Brain microvascular endothelial cell (primary cell): ENCODE results near the gene LRRC1.

Experiments used
- DNase-seq: peaks from one replicate; pipeline ENCODE4 v3.0.0-alpha.2; 2020
- H3K27ac ChIP-seq: fragments of 250-450 bp; sonication (Bioruptor Pico); 2 replicates; pipeline ENCODE4 v1.5.1; 2020; ENCODE audit warnings: mild to moderate bottlenecking, moderate library complexity
- H3K27me3 ChIP-seq: fragments of 250-450 bp; sonication (Bioruptor Pico); replicated peaks from 2 replicates; pipeline ENCODE4 v1.5.1; 2020; ENCODE audit warnings: mild to moderate bottlenecking
- H3K36me3 ChIP-seq: fragments of 250-450 bp; sonication (Bioruptor Pico); replicated peaks from 2 replicates; pipeline ENCODE4 v1.5.1; 2020; ENCODE audit warnings: mild to moderate bottlenecking
- H3K4me3 ChIP-seq: 2 replicates; pipeline ENCODE4 v1.5.1; 2011; ENCODE audit warnings: low read depth, mild to moderate bottlenecking, control low read depth, low read length, moderate library complexity
- in situ Hi-C: cut with HindIII; loops from 2 replicates; pipeline ENCODE4 v1.10.0; 2017; ENCODE audit warnings: low sequenced_read_pairs, low pct_ligation_motif_present
- TF ChIP-seq, protein P1 (sequence below): IDR thresholded peaks from 2 replicates; pipeline ENCODE4 v1.5.1; 2011; ENCODE audit warnings: low read depth, mild to moderate bottlenecking, moderate library complexity, low read length, control low read depth, inconsistent platforms; ENCODE audit errors: missing control alignments

LRRC1 gene

DNA sequence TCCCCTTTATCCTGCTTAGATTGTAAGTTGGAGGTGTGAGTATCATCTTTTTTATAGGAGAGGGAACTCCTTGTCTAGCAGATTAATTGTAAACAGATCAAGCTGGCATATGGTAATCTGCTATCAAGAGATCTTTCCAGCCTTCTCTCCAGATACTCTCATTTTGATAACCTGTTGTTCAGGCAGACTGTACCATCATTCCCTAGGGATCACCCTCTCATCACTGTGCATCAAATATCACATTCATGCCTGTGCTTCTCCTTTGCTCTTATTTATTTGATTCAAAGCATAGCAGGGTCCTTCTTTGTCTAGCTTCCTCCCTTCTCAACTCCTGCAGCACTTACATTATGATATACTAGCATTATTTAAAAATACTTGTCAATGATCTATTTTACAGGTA lies 73.8 kb downstream of the LRRC1 start:
- Histone ChIP-seq H3K27me3 (no peaks in the 10 kb centered on the region), H3K36me3 (no peaks in the 10 kb centered on the region), H3K4me3 (no peak overlapping the region), H3K27ac (no peak overlapping the region)
- in situ Hi-C loops, result no loop called here
- no peak for DNase-seq
- TF ChIP-seq, protein P1, sequence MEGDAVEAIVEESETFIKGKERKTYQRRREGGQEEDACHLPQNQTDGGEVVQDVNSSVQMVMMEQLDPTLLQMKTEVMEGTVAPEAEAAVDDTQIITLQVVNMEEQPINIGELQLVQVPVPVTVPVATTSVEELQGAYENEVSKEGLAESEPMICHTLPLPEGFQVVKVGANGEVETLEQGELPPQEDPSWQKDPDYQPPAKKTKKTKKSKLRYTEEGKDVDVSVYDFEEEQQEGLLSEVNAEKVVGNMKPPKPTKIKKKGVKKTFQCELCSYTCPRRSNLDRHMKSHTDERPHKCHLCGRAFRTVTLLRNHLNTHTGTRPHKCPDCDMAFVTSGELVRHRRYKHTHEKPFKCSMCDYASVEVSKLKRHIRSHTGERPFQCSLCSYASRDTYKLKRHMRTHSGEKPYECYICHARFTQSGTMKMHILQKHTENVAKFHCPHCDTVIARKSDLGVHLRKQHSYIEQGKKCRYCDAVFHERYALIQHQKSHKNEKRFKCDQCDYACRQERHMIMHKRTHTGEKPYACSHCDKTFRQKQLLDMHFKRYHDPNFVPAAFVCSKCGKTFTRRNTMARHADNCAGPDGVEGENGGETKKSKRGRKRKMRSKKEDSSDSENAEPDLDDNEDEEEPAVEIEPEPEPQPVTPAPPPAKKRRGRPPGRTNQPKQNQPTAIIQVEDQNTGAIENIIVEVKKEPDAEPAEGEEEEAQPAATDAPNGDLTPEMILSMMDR, result no peak

DNA sequence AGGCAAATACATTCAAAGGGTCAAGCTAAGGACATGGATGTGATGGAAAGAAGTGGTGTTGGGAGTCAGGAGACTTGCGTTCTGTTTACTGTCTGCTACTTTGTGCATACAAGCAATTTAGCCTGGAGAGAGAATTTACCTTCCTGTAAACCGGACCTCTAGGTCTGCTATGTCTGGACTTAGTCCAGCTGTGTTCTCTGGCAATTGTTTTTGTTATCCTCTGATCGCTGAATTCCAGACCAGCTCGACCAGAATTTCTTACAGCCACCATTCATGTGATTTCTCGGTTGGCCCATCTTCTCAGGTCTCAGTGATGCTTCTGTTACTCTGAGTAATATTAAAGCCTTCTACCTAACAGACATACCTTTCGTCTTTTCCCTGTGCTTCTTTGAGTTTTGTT lies 75.2 kb downstream of the LRRC1 start:
- Histone ChIP-seq H3K36me3 (no peaks in the 10 kb centered on the region), H3K27me3 (no peaks in the 10 kb centered on the region), H3K4me3 (no peak overlapping the region), H3K27ac (no peak overlapping the region)
- TF ChIP-seq, protein P1, result no peak
- in situ Hi-C loops, result no loop called here
- DNase-seq, result no peak

DNA sequence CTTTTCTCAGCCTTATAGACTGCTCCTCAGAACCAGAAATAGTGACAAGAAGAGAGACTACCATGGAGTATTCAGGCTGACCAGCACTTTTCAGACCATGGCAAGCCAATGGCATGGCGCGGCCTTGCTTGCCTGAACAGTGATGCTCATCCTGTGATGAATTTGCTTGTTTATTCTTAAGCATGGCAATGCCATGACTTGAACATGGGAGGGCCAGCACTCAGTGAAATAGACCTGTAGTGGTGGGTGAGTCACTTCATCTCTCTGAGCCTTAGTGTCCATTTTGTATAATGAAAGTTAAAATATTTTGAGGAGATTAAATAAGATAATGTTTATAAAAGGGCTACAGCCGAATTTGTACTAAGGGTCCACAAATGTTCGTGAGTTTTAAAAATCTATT lies 79.1 kb downstream of the LRRC1 start:
- Histone ChIP-seq H3K36me3 (no peaks in the 10 kb centered on the region), H3K27ac (no peak overlapping the region), H3K27me3 (no peaks in the 10 kb centered on the region), H3K4me3 (no peak overlapping the region)
- no peak for DNase-seq
- TF ChIP-seq, protein P1, result no peak
- in situ Hi-C loops, result no loop called here

DNA sequence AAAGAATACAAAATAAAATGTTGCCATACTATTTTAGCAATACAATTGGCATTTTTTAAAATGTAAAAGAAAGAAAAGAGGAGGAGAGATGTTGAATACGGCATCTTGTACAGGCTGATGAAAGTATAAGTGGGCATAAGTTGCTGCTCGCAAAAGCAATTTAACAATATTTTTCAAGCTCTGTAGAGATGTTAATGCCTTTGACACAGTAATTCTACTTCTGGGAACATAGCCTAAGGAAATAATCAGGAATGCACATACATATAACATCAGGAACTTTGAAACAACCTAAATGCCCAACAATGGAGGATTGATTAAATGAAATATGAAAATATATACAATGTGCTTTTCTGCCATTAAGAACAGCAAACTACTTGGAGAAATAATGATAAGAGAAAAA lies 80.2 kb downstream of the LRRC1 start:
- Histone ChIP-seq H3K4me3 (no peak overlapping the region), H3K36me3 (no peaks in the 10 kb centered on the region), H3K27ac (no peak overlapping the region), H3K27me3 (no peaks in the 10 kb centered on the region)
- in situ Hi-C loops, result no loop called here
- TF ChIP-seq, protein P1, result no peak
- DNase-seq, result no peak

DNA sequence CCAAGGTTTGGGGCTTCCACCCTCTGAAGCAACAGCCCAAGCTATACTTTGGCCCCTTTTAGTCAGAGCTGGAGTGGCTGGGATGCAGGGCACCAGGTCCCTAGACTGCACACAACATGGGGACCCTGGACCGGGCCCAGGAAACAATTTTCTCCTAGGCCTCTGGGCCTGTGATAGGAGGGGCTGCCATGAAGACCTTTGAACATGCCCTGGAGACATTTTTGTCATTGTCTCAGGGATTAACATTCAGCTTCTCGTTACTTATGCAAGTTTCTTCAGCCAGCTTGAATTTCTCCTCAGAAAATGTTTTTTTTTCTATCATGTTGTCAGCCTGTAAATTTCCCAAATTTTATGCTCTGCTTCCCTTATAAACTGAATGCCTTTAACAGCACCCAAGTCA lies 82.3 kb downstream of the LRRC1 start:
- Histone ChIP-seq H3K36me3 (no peaks in the 10 kb centered on the region), H3K27me3 (no peaks in the 10 kb centered on the region), H3K4me3 (no peak overlapping the region), H3K27ac (no peak overlapping the region)
- TF ChIP-seq, protein P1, result no peak
- DNase-seq, result no peak
- in situ Hi-C loops, result no loop called here

DNA sequence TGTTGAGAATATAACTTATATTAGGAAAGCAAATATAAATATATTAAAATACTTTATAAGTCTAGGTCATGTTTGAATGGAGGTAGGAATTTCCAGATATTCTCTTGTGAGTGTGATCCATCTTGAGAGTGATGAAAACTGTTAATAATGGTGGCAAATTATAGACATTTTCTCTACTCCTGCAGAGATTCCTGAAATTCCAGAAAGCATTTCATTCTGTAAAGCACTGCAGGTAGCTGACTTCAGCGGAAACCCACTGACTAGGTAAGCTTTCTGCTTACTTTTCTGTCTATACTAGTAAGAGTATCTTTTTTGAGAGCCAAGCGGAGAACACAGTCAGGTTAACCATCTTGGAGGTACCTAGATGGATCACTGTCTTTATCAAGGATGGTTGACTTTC lies 84.0 kb downstream of the LRRC1 start:
- TF ChIP-seq, protein P1, result no peak
- no peak overlapping the region for H3K27ac ChIP-seq
- no peaks in the 10 kb centered on the region for H3K36me3 ChIP-seq
- no peak for DNase-seq
- in situ Hi-C loops, result no loop called here
- no peaks in the 10 kb centered on the region for H3K27me3 ChIP-seq
- H3K4me3 ChIP-seq, result no peak overlapping the region
